K562 (cell line): ENCODE measurements around the gene SCYL1. TPM values are rescaled to one million over a fixed set of nuclear protein-coding genes. Genes with fewer than 3 reads are reported as not detected.

Source experiments
- ARNT ChIP-seq, 2 experiments: fragments of 450-650 bp; IDR thresholded peaks; 2 replicates each; pipeline ENCODE4 v1.6.1; 2016; ENCODE audit warnings: mild to moderate bottlenecking in 1 of 2
- BCLAF1 ChIP-seq, 2 experiments: fragments of 450-650 bp in 1 of 2; IDR thresholded peaks; 2 replicates each; pipeline ENCODE4 v1.6.1; 2011 to 2017; ENCODE audit warnings: low read depth in 2 of 2, antibody characterized with exemption in 1 of 2, borderline replicate concordance in 1 of 2, low read length in 1 of 2, mild to moderate bottlenecking in 1 of 2, mixed read lengths in 1 of 2; ENCODE audit not compliant: control insufficient read depth in 1 of 2
- CBX8 ChIP-seq: fragments of 200-600 bp; sonication (generic); IDR thresholded peaks from 2 replicates; pipeline ENCODE4 v1.6.1; 2012; ENCODE audit warnings: borderline replicate concordance, mixed run types, low read depth, mild to moderate bottlenecking, moderate library complexity, mixed read lengths, low read length, control low read depth, inconsistent platforms; ENCODE audit not compliant: poor library complexity, severe bottlenecking; ENCODE audit errors: extremely low read depth
- CSDE1 ChIP-seq, 2 experiments: fragments of 450-650 bp; IDR thresholded peaks; 2 replicates each; pipeline ENCODE4 v1.6.1; 2016; ENCODE audit warnings: mild to moderate bottlenecking in 1 of 2
- HDAC3 ChIP-seq: fragments of 450-650 bp; IDR thresholded peaks from 2 replicates; pipeline ENCODE4 v1.6.1; 2018; ENCODE audit warnings: borderline replicate concordance, mild to moderate bottlenecking, moderate library complexity; ENCODE audit not compliant: partially characterized antibody
- HDAC8 ChIP-seq: fragments of 450-650 bp; IDR thresholded peaks from 2 replicates; pipeline ENCODE4 v1.6.1; 2016; ENCODE audit warnings: mild to moderate bottlenecking, missing genetic modification characterization, moderate library complexity, missing compliant biosample characterization
- HNRNPUL1 ChIP-seq: fragments of 200-400 bp; formaldehyde crosslinking; IDR thresholded peaks from 2 replicates; pipeline ENCODE4 v1.6.1; 2017; ENCODE audit warnings: low read length
- NR2C2 ChIP-seq, 2 experiments: fragments of 200-800 bp in 1 of 2; sonication (Bioruptor generic) in 1 of 2; sonication (generic) in 1 of 2; formaldehyde crosslinking in 1 of 2; IDR thresholded peaks; 2 replicates each; pipeline versions ENCODE4 v1.6.1 to v1.8.0; 2016 to 2022; ENCODE audit warnings: mild to moderate bottlenecking in 1 of 2, missing compliant biosample characterization in 1 of 2, missing genetic modification characterization in 1 of 2, missing genetic modification reagents in 1 of 2
- POLR3A ChIP-seq: IDR thresholded peaks from 2 replicates; pipeline ENCODE4 v1.6.1; 2011; ENCODE audit warnings: borderline replicate concordance, mild to moderate bottlenecking, moderate library complexity; ENCODE audit not compliant: insufficient read length, insufficient read depth; ENCODE audit errors: extremely low read depth
- RCOR1 ChIP-seq, 2 experiments: IDR thresholded peaks; 2 replicates each; pipeline ENCODE4 v1.6.1; 2012; ENCODE audit warnings: low read depth in 2 of 2, low read length in 2 of 2, borderline replicate concordance in 1 of 2, improper control_type of control experiment in 1 of 2
- SUPT5H ChIP-seq: fragments of 450-650 bp; IDR thresholded peaks from 2 replicates; pipeline ENCODE4 v1.6.1; 2016
- TAF7 ChIP-seq: fragments of 450-650 bp; IDR thresholded peaks from 2 replicates; pipeline ENCODE4 v1.6.1; 2016; ENCODE audit warnings: missing genetic modification characterization, missing compliant biosample characterization
- TGIF2 ChIP-seq: sonication (generic); formaldehyde crosslinking; IDR thresholded peaks from 2 replicates; pipeline ENCODE4 v1.8.1; 2022; ENCODE audit warnings: mild to moderate bottlenecking, missing genetic modification reagents, moderate library complexity
- ZBTB26 ChIP-seq: fragments of 450-650 bp; formaldehyde crosslinking; IDR thresholded peaks from 2 replicates; pipeline ENCODE4 v1.4.0; 2022; ENCODE audit warnings: missing genetic modification characterization
- ZBTB49 ChIP-seq: sonication (generic); formaldehyde crosslinking; IDR thresholded peaks from 2 replicates; pipeline ENCODE4 v1.8.0; 2022; ENCODE audit warnings: missing genetic modification reagents, mild to moderate bottlenecking, borderline replicate concordance
- ZNF184 ChIP-seq: sonication (generic); formaldehyde crosslinking; IDR thresholded peaks from 2 replicates; pipeline ENCODE4 v1.5.0; 2020; ENCODE audit warnings: missing genetic modification reagents
- ZNF277 ChIP-seq: fragments of 250-450 bp; sonication (Bioruptor Pico); IDR thresholded peaks from 2 replicates; pipeline ENCODE4 v1.8.0; 2022; ENCODE audit warnings: inconsistent platforms, mild to moderate bottlenecking, moderate library complexity, borderline replicate concordance
- ZNF41 ChIP-seq: fragments of 250-450 bp; sonication (Bioruptor Pico); conservative IDR thresholded peaks from 2 replicates; pipeline ENCODE4 v1.4.0; 2020; ENCODE audit warnings: mild to moderate bottlenecking
- polyA plus RNA-seq, 8 experiments: library from polyadenylated mRNA; depleted of rRNA in 4 of 8; stranded (reverse) in 5 of 8; unstranded in 3 of 8; fragments of >200 nt; fragmentation: Nextera tagmentation in 2 of 8; fragmentation: Illumina TruSeq in 1 of 8; extraction: Ambion mirVana in 2 of 8; extraction: Trizol in 1 of 8; gene quantifications; 2 replicates each; pipeline versions ENCODE4 v1.2.1 to v1.2.3, GENCODE V29; 2011 to 2014; ENCODE audit warnings: inconsistent platforms in 1 of 8, missing spikeins in 1 of 8
- total RNA-seq, 7 experiments: library from RNA; depleted of rRNA in 6 of 7; stranded (reverse); fragments of >200 nt in 6 of 7; fragmentation: Illumina TruSeq in 2 of 7; extraction: Trizol in 2 of 7; gene quantifications; 2 replicates each; pipeline versions ENCODE4 v1.2.1 to v1.2.3, GENCODE V29; 2011 to 2021; ENCODE audit warnings: low replicate concordance in 1 of 7

SCYL1 gene
- total and polyA plus RNA-seq, 9 of the 15 experiments (the other 6 are each of a cell fraction or from before 2014, with no cell fraction given) = 1.9 to 145 (median 57.6) TPM

- no peak for TF ChIP-seq ZBTB26 (CRISPR knock-in tag)
- no peak for TF ChIP-seq HDAC3
- no peak for TF ChIP-seq TAF7 (tag)
- peak; percentile 68; the same call in 1 of the 2 replicates for TF ChIP-seq TGIF2 (CRISPR knock-in tag)
- peak; percentile 57 for TF ChIP-seq SUPT5H
- TF ChIP-seq HDAC8 (tag) = no peak
- no peak for TF ChIP-seq ARNT (IDR thresholded peaks at IDR 0.05)
- TF ChIP-seq HNRNPUL1 = no peak
- no peak for TF ChIP-seq BCLAF1 (IDR thresholded peaks at IDR 0.05; ENCODE audit: borderline replicate concordance in 1 of 2, control insufficient read depth in 1 of 2, low read depth in 2 of 2, low read length in 1 of 2)
- no peak for TF ChIP-seq ZNF41 (CRISPR knock-in tag)
- no peak for TF ChIP-seq ZNF277 (CRISPR knock-in tag)
- TF ChIP-seq CBX8 = no peak
- no peak for TF ChIP-seq POLR3A
- no peak for TF ChIP-seq RCOR1 (IDR thresholded peaks at IDR 0.05; ENCODE audit: borderline replicate concordance in 1 of 2, low read depth in 2 of 2, low read length in 2 of 2)
- TF ChIP-seq ZNF184 (CRISPR knock-in tag) = 0 out of 2 replicates have a peak, but pooled peaks have one; percentile 36
- no peak for TF ChIP-seq ZBTB49 (CRISPR knock-in tag)
- TF ChIP-seq NR2C2 (CRISPR knock-in tag; IDR thresholded peaks at IDR 0.05) = 0 out of 2 replicates have a peak, but pooled peaks have one; percentile 59
- TF ChIP-seq NR2C2 (tag; IDR thresholded peaks at IDR 0.05) = peak; percentile 53; the same call in 1 of the 2 replicates
- TF ChIP-seq CSDE1 (IDR thresholded peaks at IDR 0.05) = no peak
Observed at GRCh38 chr11:65524741-65525545, at the start of gene SCYL1 (continued).
